ENCODE data around the gene CASQ1.

CASQ1 gene

DNA sequence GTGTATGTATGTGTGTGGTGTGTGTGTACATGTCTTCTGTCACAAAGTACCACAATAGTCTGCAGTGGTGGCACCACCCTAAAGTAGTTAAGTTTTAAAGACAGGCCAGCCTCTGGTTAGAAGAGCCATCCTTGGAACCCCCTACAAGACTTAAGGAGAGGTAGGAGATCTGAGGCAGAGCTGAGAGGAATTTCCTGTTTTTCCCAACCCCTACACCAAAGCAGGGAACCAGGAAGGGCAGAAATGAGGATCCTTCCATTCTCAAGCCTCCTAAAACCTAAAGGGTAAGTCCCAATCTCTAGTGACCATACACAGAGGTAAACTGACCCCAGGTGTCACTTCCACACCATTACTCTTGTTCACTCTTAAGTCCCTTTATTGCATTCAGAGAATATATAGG, 25.9 kb downstream of the CASQ1 start:
- TF ChIP-seq, protein P1, sequence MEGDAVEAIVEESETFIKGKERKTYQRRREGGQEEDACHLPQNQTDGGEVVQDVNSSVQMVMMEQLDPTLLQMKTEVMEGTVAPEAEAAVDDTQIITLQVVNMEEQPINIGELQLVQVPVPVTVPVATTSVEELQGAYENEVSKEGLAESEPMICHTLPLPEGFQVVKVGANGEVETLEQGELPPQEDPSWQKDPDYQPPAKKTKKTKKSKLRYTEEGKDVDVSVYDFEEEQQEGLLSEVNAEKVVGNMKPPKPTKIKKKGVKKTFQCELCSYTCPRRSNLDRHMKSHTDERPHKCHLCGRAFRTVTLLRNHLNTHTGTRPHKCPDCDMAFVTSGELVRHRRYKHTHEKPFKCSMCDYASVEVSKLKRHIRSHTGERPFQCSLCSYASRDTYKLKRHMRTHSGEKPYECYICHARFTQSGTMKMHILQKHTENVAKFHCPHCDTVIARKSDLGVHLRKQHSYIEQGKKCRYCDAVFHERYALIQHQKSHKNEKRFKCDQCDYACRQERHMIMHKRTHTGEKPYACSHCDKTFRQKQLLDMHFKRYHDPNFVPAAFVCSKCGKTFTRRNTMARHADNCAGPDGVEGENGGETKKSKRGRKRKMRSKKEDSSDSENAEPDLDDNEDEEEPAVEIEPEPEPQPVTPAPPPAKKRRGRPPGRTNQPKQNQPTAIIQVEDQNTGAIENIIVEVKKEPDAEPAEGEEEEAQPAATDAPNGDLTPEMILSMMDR (IDR thresholded peaks at IDR 0.05; ENCODE audit: low read depth, low read length) = no peak
- DNase-seq (ENCODE audit: extremely low read depth, low read depth) = no peak

DNA sequence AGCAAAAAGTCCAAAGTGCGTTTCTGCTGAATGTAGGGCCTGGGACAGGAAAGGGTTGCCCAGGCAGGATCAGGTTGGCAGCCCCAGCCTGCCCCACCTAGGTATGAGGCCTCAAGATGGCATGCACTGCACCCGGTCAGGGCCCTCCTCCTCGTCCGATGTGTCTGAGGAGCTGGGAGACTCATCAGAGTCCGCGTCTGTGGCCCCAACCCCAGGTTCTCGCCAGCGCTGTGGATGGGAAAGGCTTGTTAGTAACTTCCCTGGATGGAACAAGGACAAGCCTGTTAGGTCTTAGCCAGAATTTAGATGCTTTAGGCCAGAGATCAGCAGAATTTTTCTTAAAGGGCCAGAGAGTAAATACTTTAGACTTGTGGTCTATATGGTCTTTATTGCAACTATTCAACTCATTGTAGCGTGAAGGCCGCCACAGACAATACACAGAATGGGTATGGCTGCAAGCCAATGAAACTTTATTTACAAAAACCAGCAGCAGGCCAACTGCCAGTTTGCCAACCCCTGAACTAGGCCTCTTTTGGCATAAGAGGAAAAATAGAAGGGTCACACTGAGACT, 27.2 kb downstream of the CASQ1 start:
- TF ChIP-seq, protein P1 (IDR thresholded peaks at IDR 0.05; ENCODE audit: low read depth, low read length) = no peak
- no peak for DNase-seq (ENCODE audit: extremely low read depth, low read depth)

DNA sequence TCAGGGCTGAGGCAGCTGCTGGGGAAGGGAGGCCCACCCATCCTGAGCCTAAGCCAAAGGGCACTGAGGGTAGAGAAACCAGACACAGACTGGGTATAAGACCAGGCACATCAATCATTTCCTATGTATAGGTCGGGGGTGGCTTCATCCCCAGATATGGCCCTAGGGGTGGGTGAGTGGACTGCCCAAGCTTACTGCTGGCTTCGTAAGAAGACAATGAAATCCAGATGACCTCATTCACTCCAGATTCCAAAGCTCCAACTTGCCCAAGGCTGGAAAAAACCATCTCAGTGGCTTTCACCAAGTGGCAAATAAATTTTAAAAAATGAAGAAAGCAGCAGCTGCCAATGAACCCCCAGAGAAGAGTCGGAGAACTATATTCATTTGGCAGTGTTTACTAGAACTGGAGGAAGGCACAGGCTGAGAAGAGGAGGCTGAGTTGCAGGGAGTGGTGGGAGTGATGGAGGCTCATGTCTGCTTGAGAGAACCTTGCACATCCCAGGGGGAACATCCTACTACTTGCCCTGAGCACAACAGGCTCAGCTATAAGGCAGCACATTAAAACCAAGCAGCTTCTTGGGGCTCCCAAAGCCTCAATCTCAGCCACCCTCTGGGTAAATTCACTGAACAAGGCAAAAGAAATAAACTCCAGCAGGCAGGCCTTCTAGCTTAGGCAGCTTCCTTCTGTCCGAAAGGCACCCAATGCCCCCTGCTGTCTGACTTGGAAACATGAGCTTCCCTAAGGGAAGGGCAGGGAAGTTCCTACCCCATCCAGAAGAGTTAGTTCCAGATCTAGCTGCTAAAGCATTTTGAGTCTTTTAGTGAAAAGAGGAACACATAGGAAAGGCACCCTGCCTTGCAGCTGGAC, 28.9 kb downstream of the CASQ1 start:
- DNase-seq (ENCODE audit: extremely low read depth, low read depth) = peak; percentile 49

DNA sequence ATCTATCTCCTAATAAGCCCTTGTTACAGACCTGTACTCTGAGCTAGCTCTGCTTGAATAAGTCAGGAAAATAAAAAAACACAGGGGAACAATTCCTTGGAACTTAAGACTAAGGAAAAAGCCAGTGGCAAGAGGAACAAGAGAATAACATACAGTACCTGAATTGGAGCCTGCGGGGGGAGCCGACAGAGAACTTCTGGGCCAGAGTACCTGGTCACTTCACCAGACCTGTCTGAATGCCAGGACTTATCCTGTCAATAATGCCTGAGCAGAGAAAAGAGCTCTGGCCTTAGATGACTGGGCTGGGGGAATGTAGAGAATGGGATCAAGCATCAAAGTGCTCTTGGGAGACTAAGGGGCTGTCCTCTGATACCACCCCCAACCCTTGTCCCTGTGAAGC, 29.9 kb downstream of the CASQ1 start:
- DNase-seq (ENCODE audit: extremely low read depth, low read depth) = no peak
- TF ChIP-seq, protein P1 (IDR thresholded peaks at IDR 0.05; ENCODE audit: low read depth, low read length) = no peak

More for the DNA sequence above, 28.9 kb downstream of the CASQ1 start:
- TF ChIP-seq, protein P1 (IDR thresholded peaks at IDR 0.05; ENCODE audit: low read depth, low read length) = peak; percentile 75

DNA sequence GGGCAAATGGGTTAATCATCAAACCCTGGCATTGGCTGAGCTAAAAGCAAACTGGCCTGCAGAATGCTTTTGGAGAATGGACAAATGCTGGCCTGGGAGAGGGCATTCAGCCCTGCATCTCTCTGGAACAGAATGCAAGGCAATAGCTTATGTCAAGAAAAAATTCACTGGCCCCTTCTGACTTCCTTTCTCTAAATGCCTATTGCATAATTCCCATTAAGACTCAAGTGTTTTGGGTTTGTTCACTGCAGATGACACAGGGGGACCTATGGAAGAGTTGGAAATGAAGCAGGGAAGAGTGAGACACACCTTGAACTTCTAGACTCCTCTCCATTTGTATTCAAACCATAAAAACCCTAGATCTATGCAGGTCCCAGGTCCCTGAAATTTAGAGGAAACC, 30.7 kb downstream of the CASQ1 start:
- no peak for DNase-seq (ENCODE audit: extremely low read depth, low read depth)

GRCh38 chr1:160222546-160222945, 32.2 kb downstream of the CASQ1 start:
- TF ChIP-seq, protein P1 (IDR thresholded peaks at IDR 0.05; ENCODE audit: low read depth, low read length) = no peak
- DNase-seq (ENCODE audit: extremely low read depth, low read depth) = no peak

More for the DNA sequence above, 30.7 kb downstream of the CASQ1 start:
- TF ChIP-seq, protein P1 (IDR thresholded peaks at IDR 0.05; ENCODE audit: low read depth, low read length) = no peak

DNA sequence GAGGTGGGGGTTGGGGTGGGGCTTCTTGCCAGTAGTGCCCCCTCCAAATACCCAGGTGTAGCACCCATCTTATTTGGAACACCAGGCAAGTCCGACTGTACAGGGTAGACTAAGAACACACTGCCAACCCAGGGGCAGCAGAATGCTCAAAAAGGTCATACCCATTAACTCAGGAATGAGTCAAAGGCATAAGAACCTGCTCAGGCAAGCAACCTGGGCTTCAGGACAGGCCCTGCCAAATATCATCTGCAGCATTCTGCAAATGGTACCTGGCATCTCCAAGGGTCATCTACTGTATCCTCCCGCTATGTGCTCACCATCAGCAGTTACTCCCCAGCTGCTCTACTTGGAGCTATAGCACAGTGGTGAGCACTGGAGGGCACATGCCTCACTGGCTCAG, 34.2 kb downstream of the CASQ1 start:
- TF ChIP-seq, protein P1 (IDR thresholded peaks at IDR 0.05; ENCODE audit: low read depth, low read length) = no peak
- no peak for DNase-seq (ENCODE audit: extremely low read depth, low read depth)
